ENCODE measurements around the gene SH3RF1. TPM values are rescaled to one million over a fixed set of nuclear protein-coding genes. Genes with fewer than 3 reads are reported as not detected.

Gene SH3RF1
- total RNA-seq, 2 donors from 2014 or later: 37.6 to 68.8 TPM

DNA sequence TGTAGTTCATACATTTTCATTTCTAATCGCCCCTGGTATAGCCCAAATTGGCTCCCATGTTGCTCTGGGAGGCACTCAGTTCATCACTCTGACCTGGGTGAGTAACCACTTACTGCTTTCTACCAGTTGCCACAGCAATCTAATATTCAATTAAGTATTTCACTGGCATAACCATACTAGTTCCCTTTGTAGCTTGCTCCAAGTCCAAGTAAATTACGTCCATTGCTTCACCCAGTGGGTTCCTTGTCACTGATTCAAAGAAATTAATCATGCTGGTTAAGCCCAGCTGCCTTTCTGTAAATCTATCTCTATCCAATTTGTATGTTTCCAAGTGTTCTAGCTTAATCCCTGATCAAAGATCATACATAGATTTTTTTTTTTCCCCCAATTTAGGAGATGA is 168.7 kb downstream of the SH3RF1 start:
- no peak overlapping the region for H3K9ac ChIP-seq (ENCODE audit: extremely low read depth, low read length, poor library complexity, severe bottlenecking)
- Mint-ChIP-seq H3K27ac (peak overlapping the region; percentile 60), H3K4me1 (peaks cover 33% of the 10 kb centered on the region), H3K27me3 (ENCODE audit: insufficient read depth) (no peaks in the 10 kb centered on the region), H3K36me3 (ENCODE audit: low read depth) (peaks cover 49% of the 10 kb centered on the region), H3K4me3 (no peak overlapping the region), H3K9me3 (no peaks in the 10 kb centered on the region)
- 94% methylated on average over 2 of the region's 2 CpGs for WGBS, 2 experiments (ENCODE audit: insufficient coverage in 1 of 2, insufficient read length in 1 of 2)
- no peak for DNase-seq
- H3K9me3 ChIP-seq (ENCODE audit: control insufficient read depth, low read length): no peaks in the 10 kb centered on the region
- no peaks in the 10 kb centered on the region for H3K27me3 ChIP-seq (ENCODE audit: control insufficient read depth, insufficient read depth, low read length, poor library complexity, severe bottlenecking)
- no peak overlapping the region for H3K27ac ChIP-seq (ENCODE audit: low read depth, low read length)
- H3K36me3 ChIP-seq (ENCODE audit: control insufficient read depth, insufficient read depth, low read length): peaks cover 68% of the 10 kb centered on the region
- peaks cover 17% of the 10 kb centered on the region for H3K4me1 ChIP-seq (ENCODE audit: control insufficient read depth, insufficient read depth, low read length)
- H3K4me3 ChIP-seq (ENCODE audit: low read length): no peak overlapping the region
- TF ChIP-seq, protein P1, sequence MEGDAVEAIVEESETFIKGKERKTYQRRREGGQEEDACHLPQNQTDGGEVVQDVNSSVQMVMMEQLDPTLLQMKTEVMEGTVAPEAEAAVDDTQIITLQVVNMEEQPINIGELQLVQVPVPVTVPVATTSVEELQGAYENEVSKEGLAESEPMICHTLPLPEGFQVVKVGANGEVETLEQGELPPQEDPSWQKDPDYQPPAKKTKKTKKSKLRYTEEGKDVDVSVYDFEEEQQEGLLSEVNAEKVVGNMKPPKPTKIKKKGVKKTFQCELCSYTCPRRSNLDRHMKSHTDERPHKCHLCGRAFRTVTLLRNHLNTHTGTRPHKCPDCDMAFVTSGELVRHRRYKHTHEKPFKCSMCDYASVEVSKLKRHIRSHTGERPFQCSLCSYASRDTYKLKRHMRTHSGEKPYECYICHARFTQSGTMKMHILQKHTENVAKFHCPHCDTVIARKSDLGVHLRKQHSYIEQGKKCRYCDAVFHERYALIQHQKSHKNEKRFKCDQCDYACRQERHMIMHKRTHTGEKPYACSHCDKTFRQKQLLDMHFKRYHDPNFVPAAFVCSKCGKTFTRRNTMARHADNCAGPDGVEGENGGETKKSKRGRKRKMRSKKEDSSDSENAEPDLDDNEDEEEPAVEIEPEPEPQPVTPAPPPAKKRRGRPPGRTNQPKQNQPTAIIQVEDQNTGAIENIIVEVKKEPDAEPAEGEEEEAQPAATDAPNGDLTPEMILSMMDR (conservative IDR thresholded peaks at IDR 0.05): no peak

DNA sequence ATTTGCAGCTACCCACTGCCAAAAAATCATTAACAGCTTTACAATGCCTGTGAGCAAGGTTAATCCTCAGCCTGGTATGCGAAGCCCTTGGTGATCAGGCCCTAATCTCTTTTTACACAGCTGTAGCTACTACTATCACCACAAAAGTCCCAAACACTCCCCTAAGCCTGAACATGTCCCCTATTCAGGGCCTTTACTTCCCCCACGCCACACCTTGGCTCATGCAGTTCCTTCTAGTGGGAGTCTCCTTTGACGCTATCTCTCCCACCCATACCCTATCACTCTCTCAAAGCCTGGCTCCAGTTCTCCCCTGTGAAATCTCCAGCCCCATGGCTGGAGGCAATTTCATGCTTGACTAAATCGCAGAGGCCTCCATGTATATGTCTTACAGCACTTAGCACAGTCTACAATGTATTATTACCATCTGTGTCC is 170.1 kb downstream of the SH3RF1 start:
- peak; percentile 64 for DNase-seq
- Mint-ChIP-seq H3K36me3 (ENCODE audit: low read depth) (peaks cover 50% of the 10 kb centered on the region), H3K4me3 (peak overlapping the region; percentile 23), H3K4me1 (peaks cover 33% of the 10 kb centered on the region), H3K27me3 (ENCODE audit: insufficient read depth) (no peaks in the 10 kb centered on the region), H3K9me3 (no peaks in the 10 kb centered on the region), H3K27ac (peak overlapping the region; percentile 87)
- Histone ChIP-seq H3K9ac (ENCODE audit: extremely low read depth, low read length, poor library complexity, severe bottlenecking) (peak overlapping the region; percentile 3), H3K36me3 (ENCODE audit: control insufficient read depth, insufficient read depth, low read length) (peaks cover 70% of the 10 kb centered on the region), H3K4me3 (ENCODE audit: low read length) (peak overlapping the region; percentile 56), H3K27ac (ENCODE audit: low read depth, low read length) (no peak overlapping the region), H3K9me3 (ENCODE audit: control insufficient read depth, low read length) (no peaks in the 10 kb centered on the region), H3K4me1 (ENCODE audit: control insufficient read depth, insufficient read depth, low read length) (peaks cover 17% of the 10 kb centered on the region), H3K27me3 (ENCODE audit: control insufficient read depth, insufficient read depth, low read length, poor library complexity, severe bottlenecking) (no peaks in the 10 kb centered on the region)
- WGBS, 2 experiments (ENCODE audit: insufficient coverage in 1 of 2, insufficient read length in 1 of 2): 64 to 77% methylated on average over 3 to 4 of the region's 4 CpGs
- TF ChIP-seq, protein P1 (conservative IDR thresholded peaks at IDR 0.05): no peak

DNA sequence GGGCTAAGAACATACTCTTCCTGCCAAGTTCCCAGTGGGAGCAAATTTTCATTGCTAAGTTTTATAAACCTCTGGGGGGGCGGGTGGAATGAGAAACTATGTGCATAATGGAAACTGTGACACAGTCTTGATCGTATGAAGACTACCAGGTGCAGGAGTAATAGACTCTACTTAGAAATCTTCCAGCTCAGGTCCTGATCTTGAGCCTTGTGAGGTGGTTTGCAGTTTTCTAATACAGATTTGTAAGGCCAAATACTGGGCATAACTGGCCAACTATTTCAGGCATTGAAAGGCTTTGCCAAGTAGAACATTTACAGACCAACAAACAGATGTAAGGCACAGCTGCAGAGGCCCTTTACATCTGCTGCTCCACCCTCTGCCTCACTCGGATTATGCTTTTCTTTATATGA is 171.0 kb downstream of the SH3RF1 start:
- Mint-ChIP-seq H3K36me3 (ENCODE audit: low read depth) (peaks cover 49% of the 10 kb centered on the region), H3K27ac (peak overlapping the region; percentile 87), H3K9me3 (no peaks in the 10 kb centered on the region), H3K4me1 (peaks cover 33% of the 10 kb centered on the region), H3K27me3 (ENCODE audit: insufficient read depth) (no peaks in the 10 kb centered on the region), H3K4me3 (no peak overlapping the region)
- 87 to 95% methylated on average over 3 of the region's 3 CpGs for WGBS, 2 experiments (ENCODE audit: insufficient coverage in 1 of 2, insufficient read length in 1 of 2)
- TF ChIP-seq, protein P1 (conservative IDR thresholded peaks at IDR 0.05): no peak
- H3K36me3 ChIP-seq (ENCODE audit: control insufficient read depth, insufficient read depth, low read length): peaks cover 74% of the 10 kb centered on the region
- DNase-seq: no peak
- no peaks in the 10 kb centered on the region for H3K27me3 ChIP-seq (ENCODE audit: control insufficient read depth, insufficient read depth, low read length, poor library complexity, severe bottlenecking)
- no peak overlapping the region for H3K4me3 ChIP-seq (ENCODE audit: low read length)
- no peaks in the 10 kb centered on the region for H3K9me3 ChIP-seq (ENCODE audit: control insufficient read depth, low read length)
- H3K4me1 ChIP-seq (ENCODE audit: control insufficient read depth, insufficient read depth, low read length): peaks cover 17% of the 10 kb centered on the region
- H3K27ac ChIP-seq (ENCODE audit: low read depth, low read length): no peak overlapping the region
- no peak overlapping the region for H3K9ac ChIP-seq (ENCODE audit: extremely low read depth, low read length, poor library complexity, severe bottlenecking)

Data from endodermal cell (in vitro differentiated cells).